Measurements from ENCODE around the gene C1QBP. TPM values are rescaled to one million over a fixed set of nuclear protein-coding genes. Genes with fewer than 3 reads are reported as not detected.
"Not testable (repeated sequence)": the region's sequence is repeated elsewhere in the genome, so short reads cannot be mapped to it uniquely, and the experiment has no call there.

The C1QBP gene
- total RNA-seq, 1 donor from 2014 or later, result 74.2 TPM

DNA sequence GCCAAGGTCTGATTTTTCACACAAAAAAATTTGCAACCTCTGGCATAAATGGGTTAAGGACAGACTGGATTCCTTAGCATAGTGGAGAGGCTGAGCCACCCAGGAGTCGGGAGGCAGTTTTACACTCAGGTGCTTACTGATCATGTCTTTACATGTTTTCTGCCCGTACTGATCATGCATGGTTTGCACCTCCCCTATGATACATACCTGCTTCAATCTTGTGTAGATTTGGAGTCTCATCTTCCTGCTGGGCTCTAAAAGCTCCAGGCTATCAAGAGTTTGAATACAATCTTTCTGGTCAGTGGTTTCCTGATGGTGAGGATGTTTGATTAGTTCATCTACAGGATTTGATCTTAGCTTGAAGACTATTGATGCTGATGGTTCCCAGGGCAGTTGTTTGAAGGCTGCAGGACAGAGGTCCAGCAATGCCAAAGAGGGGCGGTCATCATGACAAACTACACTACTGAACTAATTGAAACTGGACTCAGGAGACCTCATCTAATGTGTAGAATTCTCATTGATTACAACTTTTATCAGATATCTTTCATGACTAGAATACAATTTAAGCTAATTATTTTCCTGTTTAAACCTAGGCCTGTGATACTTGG lies 6.9 kb downstream of the C1QBP start:
- DNase-seq (ENCODE audit: low spot score), result peak; percentile 12

DNA sequence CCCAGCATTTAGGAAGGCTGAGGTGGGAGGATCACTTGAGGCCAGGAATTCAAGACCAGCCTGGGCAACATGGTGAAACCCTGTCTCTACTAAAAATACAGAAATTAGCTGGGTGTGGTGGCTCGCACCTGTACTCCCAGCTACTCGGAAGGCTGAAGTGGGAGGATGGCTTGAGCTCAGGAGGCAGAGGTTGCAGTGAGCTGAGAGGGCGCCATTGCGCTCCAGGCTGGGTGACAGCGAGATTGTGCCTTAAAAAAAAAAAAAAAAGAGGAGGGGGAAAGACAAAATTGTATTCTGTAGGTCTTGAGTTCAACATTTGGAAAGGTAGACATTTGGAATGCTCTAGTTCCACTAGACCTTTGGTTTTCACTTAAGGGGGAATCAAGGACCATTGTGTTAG lies 7.7 kb downstream of the C1QBP start:
- not testable (repeated sequence) for DNase-seq (ENCODE audit: low spot score)

- no peak for DNase-seq (ENCODE audit: low spot score)
Observed at GRCh38 chr17:5430413-5430999, 8.4 kb downstream of the C1QBP start.

- no peak for DNase-seq (ENCODE audit: low spot score)
Observed at GRCh38 chr17:5429191-5429887, 9.6 kb downstream of the C1QBP start.

DNA sequence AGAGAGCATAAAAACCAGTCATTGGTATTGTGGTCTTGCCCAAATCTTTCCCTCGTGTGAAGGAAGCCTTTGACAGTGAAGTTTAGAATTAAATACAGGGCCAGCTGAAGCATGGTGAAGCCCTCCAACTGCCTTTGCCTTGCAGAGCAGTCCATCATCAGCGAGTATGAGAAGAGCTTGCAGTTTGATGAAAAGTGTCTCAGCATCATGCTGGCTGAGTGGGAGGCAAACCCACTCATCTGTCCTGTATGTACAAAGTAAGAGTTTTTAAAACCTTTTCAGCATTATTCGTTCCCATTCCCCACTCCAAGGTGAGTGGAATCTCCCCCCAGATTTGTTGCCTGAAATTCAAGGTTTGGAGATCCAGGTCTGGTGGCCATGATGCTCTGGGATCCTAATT lies 13.1 kb downstream of the C1QBP start:
- no peak for DNase-seq (ENCODE audit: low spot score)

GRCh38 chr17:5424909-5425308 lies 14.0 kb downstream of the C1QBP start:
- DNase-seq (ENCODE audit: low spot score), result no peak

DNA sequence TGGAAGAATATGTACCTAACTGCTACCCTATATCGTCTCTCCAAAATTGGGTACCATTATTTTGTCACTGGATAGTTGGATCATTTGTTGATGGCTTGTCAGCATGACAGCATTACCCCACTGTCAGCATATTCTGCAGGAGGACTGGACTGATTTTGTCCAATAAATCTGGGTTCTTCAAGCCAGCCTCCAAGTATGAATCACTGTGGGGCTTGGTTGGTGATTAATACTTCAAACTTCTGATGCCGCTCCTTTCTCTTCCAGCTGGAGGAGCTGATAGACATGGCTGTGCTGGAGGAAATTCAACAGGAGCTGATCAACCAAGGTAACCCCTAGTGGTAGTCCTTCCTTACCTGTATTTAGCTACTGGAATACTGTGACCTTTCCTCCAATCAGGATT lies 16.4 kb downstream of the C1QBP start:
- no peak for DNase-seq (ENCODE audit: low spot score)

GRCh38 chr17:5419959-5420653 lies 18.8 kb downstream of the C1QBP start, which contains the start of gene RPAIN:
Gene RPAIN, plus strand, starts transcription at chr17:5420182. Its CDS starts 29 bp downstream, at chr17:5420211.
- DNase-seq (ENCODE audit: low spot score), result peak; percentile 97

DNA sequence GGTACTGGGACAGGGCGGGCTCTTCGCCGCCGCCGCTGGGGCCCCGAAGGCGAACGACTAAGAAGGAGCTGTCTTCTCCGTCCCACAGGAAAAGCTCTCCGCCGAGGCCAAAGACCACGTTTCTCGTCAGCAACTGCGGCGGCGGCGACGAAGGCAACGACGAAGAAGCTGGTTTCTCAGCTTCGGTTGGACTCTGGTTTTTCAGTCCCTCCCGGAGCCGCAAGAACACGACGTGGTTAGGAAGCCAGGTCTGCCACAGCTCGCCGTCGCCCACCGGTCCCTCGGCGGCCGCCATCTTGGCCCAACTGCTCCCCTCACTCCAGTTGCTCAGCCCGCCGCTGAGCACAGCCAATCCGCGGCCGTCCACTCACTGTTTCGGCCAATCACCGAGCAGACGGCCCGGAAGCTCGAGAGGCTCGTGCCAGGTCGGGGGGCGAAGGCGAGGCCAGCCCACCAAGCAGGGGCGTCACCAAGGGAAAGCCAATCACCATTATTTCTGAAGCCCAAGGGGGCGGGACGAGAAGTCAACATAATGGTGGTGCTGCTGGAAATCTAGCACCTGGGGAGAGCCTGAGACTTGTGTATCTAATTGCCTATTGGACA lies 19.5 kb downstream of the C1QBP start, which contains the start of gene NUP88:
Gene NUP88 (minus strand): TSS at position 307 of the 603 bp plus-strand sequence. CDS start 12 bp downstream, at position 295.
- peak; percentile 99 for DNase-seq (ENCODE audit: low spot score)

DNA sequence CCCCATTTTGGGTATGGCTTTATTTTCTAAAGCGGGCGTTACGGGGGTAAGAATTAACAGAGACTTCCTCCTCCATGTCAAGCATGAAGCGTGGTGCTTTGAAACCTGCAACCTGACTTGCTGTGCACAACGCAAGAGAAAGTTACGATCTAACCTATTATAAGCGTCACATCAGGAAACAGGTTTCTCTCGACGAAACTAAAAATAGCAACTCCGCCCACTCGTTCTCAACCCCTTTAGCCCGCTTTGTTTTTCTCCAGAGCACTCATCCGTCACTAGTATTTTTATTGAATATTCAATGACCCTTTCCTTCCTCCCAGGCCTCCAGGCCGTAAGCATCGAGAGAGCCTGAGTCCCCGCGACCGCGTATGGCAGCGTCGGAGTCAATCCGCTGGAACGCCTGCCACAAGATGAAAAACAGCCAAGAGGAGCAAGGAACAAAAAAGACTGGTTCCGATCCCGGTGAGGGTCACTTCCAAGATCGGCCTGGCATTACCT lies 20.0 kb downstream of the C1QBP start:
- peak; percentile 43 for DNase-seq (ENCODE audit: low spot score)

DNA sequence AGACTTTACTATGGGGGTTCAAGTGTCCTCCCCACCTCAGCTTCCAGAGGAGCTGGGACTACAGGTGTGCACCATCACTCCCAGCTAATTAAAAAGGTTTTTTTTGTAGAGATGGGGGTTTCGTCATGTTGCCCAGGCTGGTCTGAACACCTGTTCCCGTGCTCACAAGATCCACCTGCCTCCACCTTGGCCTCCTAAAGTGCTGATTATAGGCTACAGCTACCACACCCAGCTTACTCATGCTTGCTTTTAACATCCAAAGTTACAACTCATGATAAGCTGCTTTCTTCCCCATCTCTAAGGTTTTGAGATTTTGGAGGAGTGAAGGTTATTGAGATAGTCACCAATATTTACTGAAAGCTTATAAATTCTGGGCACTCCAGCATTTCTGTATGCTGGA lies 22.1 kb downstream of the C1QBP start:
- no peak for DNase-seq (ENCODE audit: low spot score)

GRCh38 chr17:5413682-5414081 lies 25.3 kb downstream of the C1QBP start:
- DNase-seq (ENCODE audit: low spot score), result no peak

DNA sequence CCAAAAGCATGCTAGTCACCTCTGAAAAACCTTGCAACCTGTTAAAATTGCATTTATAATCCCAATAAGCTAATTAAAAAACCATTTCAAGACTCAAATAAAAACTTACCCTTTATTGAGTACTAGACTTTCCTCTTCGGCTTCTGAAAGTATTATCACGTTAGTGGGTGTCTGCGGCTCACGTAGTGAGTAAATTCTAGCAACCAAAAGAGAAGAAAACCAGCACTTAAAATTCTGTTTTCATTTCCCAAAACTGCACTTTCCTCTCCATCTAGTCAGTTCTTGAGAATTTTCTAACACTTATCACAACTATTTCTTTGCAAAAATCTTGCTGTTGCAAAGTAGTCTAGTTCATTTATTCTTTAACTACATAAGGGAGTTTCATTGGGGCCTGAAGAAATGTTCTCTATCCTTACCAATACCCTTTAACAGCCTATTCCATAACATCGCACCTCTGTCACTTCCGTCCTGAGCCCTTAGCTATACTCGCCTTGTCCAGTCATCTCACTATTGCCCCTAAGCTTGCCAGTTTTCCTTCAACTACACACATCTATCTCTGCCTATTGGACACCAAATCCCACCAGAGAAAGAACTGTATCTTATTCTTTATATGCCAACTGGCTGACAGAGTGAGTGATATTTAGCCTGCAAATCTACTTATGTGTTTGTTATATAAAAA lies 28.2 kb downstream of the C1QBP start:
- no peak for DNase-seq (ENCODE audit: low spot score)

- no peak for DNase-seq (ENCODE audit: low spot score)
Observed at GRCh38 chr17:5408186-5408585, 30.8 kb downstream of the C1QBP start.

DNA sequence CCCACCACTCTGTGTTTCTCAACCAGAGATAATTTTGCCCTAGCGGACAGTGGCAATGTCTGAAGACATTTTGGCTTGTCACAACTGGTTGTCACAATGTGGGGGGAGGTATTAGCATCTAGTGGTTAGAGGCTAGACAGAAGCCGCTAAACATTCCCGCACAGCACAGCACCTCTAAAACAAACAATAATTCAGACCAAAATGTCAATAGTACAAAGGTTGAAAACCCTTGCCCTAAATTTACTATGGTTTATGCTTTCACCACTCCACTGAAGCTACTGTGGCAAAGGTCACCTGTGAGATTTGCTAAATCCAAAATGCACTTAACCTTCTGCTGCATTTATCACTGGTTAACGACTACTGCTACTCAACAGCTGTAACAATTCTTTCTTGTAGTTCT lies 33.6 kb downstream of the C1QBP start:
- no peak for DNase-seq (ENCODE audit: low spot score)

- no peak for DNase-seq (ENCODE audit: low spot score)
Observed at GRCh38 chr17:5399767-5400166, 39.2 kb downstream of the C1QBP start.

GRCh38 chr17:5396612-5397011 lies 42.3 kb downstream of the C1QBP start:
- no peak for DNase-seq (ENCODE audit: low spot score)

GRCh38 chr17:5391678-5392077 lies 47.3 kb downstream of the C1QBP start:
- no peak for DNase-seq (ENCODE audit: low spot score)

Data from umbilical cord (tissue), 2 donors.